ENCODE results near the gene MOB3C. TPM values are rescaled to one million over a fixed set of nuclear protein-coding genes. Genes with fewer than 3 reads are reported as not detected.

Gene MOB3C
- total RNA-seq, 2 donors from 2014 or later: 1.7 to 2.3 TPM

DNA sequence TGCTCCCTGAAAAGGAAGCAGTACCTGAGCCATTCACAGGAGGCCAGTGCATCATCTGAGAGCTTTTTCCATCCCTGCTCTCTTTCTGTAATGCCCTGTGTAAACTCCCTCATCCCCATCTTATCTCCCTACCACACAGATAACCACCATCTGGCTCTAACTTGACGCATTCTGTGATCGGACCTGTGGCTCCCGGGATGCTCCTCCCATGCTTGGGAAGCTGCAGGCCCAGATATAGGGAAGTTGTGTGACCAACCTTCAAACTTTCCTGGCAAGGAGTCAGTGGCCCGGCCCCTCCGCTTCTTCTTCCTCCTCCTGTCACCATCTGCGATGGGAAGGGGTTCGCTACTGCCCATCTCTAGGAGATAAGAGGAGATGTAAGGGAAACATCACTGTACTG is 33.6 kb downstream of the MOB3C start:
- Histone ChIP-seq H3K4me3 (ENCODE audit: low read length) (no peak overlapping the region), H3K9me3 (ENCODE audit: control insufficient read depth, low read length) (no peaks in the 10 kb centered on the region), H3K4me1 (ENCODE audit: control insufficient read depth, insufficient read depth, low read length) (peaks cover 4% of the 10 kb centered on the region), H3K27me3 (ENCODE audit: control insufficient read depth, insufficient read depth, low read length, poor library complexity, severe bottlenecking) (no peaks in the 10 kb centered on the region), H3K27ac (ENCODE audit: low read depth, low read length) (no peak overlapping the region), H3K36me3 (ENCODE audit: control insufficient read depth, insufficient read depth, low read length) (peaks cover 36% of the 10 kb centered on the region), H3K9ac (ENCODE audit: extremely low read depth, low read length, poor library complexity, severe bottlenecking) (no peak overlapping the region)
- Mint-ChIP-seq H3K4me1 (peaks cover 23% of the 10 kb centered on the region), H3K9me3 (no peaks in the 10 kb centered on the region), H3K27me3 (ENCODE audit: insufficient read depth) (no peaks in the 10 kb centered on the region), H3K4me3 (no peak overlapping the region), H3K27ac (no peak overlapping the region), H3K36me3 (ENCODE audit: low read depth) (peaks cover 41% of the 10 kb centered on the region)
- TF ChIP-seq, protein P1, sequence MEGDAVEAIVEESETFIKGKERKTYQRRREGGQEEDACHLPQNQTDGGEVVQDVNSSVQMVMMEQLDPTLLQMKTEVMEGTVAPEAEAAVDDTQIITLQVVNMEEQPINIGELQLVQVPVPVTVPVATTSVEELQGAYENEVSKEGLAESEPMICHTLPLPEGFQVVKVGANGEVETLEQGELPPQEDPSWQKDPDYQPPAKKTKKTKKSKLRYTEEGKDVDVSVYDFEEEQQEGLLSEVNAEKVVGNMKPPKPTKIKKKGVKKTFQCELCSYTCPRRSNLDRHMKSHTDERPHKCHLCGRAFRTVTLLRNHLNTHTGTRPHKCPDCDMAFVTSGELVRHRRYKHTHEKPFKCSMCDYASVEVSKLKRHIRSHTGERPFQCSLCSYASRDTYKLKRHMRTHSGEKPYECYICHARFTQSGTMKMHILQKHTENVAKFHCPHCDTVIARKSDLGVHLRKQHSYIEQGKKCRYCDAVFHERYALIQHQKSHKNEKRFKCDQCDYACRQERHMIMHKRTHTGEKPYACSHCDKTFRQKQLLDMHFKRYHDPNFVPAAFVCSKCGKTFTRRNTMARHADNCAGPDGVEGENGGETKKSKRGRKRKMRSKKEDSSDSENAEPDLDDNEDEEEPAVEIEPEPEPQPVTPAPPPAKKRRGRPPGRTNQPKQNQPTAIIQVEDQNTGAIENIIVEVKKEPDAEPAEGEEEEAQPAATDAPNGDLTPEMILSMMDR (conservative IDR thresholded peaks at IDR 0.05): peak; percentile 15
- 77 to 83% methylated on average over 3 to 7 of the region's 7 CpGs for WGBS, 2 experiments (ENCODE audit: insufficient coverage in 1 of 2, insufficient read length in 1 of 2)
- DNase-seq: no peak

DNA sequence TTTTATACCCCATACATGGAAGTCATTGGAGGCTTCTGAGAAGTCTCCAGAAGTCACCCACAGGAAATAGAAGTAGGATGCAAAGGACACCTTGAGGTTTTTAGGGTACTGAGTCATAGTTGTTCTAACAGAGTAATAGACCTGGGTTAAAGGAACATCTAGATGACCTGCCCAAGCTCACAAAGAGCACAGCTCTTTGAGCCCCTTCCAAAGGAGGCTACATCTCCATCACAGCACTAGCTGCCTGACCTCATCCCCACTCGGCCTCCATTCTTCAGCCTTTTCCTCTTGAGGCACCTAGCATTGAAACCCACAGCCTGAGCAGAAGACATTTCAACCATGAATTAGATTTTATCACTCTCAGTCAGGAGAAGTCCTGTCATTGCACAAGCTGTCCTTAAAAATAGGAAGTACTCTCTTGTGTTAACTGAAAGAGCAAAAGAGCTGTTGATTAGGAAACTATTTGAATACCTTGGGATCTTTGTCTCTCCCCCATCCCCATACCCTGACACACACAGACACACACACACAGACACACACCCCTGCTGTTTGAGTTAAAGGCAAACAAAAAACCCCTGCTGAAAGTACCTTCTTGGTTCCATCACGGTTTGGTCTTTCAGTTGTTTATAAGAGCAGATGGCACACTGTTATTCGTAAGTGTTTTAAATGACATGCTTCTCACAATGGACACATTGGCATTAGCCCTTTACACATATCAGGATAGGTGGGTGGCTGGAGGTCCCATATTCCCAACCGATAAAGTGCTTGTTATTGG is 34.7 kb downstream of the MOB3C start:
- no peaks in the 10 kb centered on the region for H3K27me3 ChIP-seq (ENCODE audit: control insufficient read depth, insufficient read depth, low read length, poor library complexity, severe bottlenecking)
- no peak for DNase-seq
- no peak overlapping the region for H3K4me3 ChIP-seq (ENCODE audit: low read length)
- peaks cover 39% of the 10 kb centered on the region for H3K36me3 ChIP-seq (ENCODE audit: control insufficient read depth, insufficient read depth, low read length)
- H3K9ac ChIP-seq (ENCODE audit: extremely low read depth, low read length, poor library complexity, severe bottlenecking): no peak overlapping the region
- Mint-ChIP-seq H3K36me3 (ENCODE audit: low read depth) (peaks cover 38% of the 10 kb centered on the region), H3K4me3 (no peak overlapping the region), H3K4me1 (peaks cover 23% of the 10 kb centered on the region), H3K27ac (no peak overlapping the region), H3K27me3 (ENCODE audit: insufficient read depth) (no peaks in the 10 kb centered on the region), H3K9me3 (no peaks in the 10 kb centered on the region)
- H3K9me3 ChIP-seq (ENCODE audit: control insufficient read depth, low read length): no peaks in the 10 kb centered on the region
- TF ChIP-seq, protein P1 (conservative IDR thresholded peaks at IDR 0.05): no peak
- H3K4me1 ChIP-seq (ENCODE audit: control insufficient read depth, insufficient read depth, low read length): peaks cover 4% of the 10 kb centered on the region
- no peak overlapping the region for H3K27ac ChIP-seq (ENCODE audit: low read depth, low read length)
- WGBS, 2 experiments (ENCODE audit: insufficient coverage in 1 of 2, insufficient read length in 1 of 2): 84 to 89% methylated on average over 3 to 4 of the region's 4 CpGs

DNA sequence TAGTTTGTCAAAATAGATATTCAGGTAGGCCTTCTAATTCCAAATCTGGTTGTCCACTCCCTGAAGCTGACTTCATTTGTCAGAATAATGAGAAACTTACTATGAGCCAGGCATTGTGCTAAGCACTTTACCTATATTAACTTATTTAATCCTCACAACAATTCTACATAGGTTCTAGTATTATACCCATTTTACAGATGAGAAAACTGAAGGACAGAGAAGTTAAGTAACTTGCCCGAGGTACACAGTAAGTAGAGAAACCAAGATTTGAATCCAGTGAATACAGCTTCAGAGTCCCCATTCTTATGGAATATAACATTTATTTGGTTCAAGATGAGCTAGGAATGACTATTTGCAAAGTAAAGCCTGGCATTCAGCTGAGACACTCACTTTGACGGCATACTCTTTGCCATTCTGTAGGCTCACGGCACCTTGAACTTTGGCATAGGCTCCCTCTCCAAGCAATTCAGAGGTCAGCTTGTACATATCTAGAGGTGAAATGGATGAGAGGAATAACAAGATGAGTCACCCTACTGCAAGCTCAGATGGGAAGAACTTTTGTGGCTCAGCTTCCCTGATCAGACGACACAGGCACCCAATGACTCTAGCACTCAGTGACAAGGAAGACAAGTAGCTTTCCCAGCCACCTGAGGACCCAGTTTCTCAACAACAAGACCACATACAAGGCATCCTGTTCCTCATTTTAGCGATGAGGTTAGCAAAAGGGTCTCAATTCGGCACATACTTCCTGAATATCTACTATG is 36.3 kb downstream of the MOB3C start:
- Histone ChIP-seq H3K4me1 (ENCODE audit: control insufficient read depth, insufficient read depth, low read length) (peaks cover 11% of the 10 kb centered on the region), H3K27ac (ENCODE audit: low read depth, low read length) (no peak overlapping the region), H3K27me3 (ENCODE audit: control insufficient read depth, insufficient read depth, low read length, poor library complexity, severe bottlenecking) (no peaks in the 10 kb centered on the region), H3K9me3 (ENCODE audit: control insufficient read depth, low read length) (no peaks in the 10 kb centered on the region), H3K36me3 (ENCODE audit: control insufficient read depth, insufficient read depth, low read length) (peaks cover 39% of the 10 kb centered on the region), H3K9ac (ENCODE audit: extremely low read depth, low read length, poor library complexity, severe bottlenecking) (no peak overlapping the region), H3K4me3 (ENCODE audit: low read length) (no peak overlapping the region)
- Mint-ChIP-seq H3K27me3 (ENCODE audit: insufficient read depth) (no peaks in the 10 kb centered on the region), H3K27ac (no peak overlapping the region), H3K4me1 (peaks cover 36% of the 10 kb centered on the region), H3K4me3 (no peak overlapping the region), H3K36me3 (ENCODE audit: low read depth) (peaks cover 34% of the 10 kb centered on the region), H3K9me3 (no peaks in the 10 kb centered on the region)
- WGBS, 2 experiments (ENCODE audit: insufficient coverage in 1 of 2, insufficient read length in 1 of 2): 91 to 96% methylated on average over 4 to 6 of the region's 6 CpGs
- TF ChIP-seq, protein P1 (conservative IDR thresholded peaks at IDR 0.05): no peak
- no peak for DNase-seq

Data from endodermal cell (in vitro differentiated cells).